Heart left ventricle (tissue), 16 donors: ENCODE results near the gene PDE11A. TPM values are rescaled to one million over a fixed set of nuclear protein-coding genes. Genes with fewer than 3 reads are reported as not detected.

Experiments
- ATAC-seq, 4 donors: fragments of 200-7000 bp; cut with Tn5 transposase; one replicate each; pipeline ENCODE4 v1.9.1; 2020 to 2022; ENCODE audit warnings: moderate library complexity in 4 of 4, mild to moderate bottlenecking in 3 of 4, moderate number of reproducible peaks in 1 of 4
- DNase-seq, 5 donors: peaks; one replicate each; pipeline ENCODE4 v3.0.0-alpha.2; 2020
- H3K27ac ChIP-seq, 12 donors: fragments of 200-600 bp; sonication (generic) in 4 of 12; one replicate each; pipeline versions ENCODE4 v1.5.0 to v1.8.0; 2016 to 2022; ENCODE audit warnings: mild to moderate bottlenecking in 2 of 12
- H3K27me3 ChIP-seq, 9 donors: fragments of 200-600 bp; sonication (generic) in 2 of 9; one replicate each; pipeline versions ENCODE4 v1.5.1 to v1.8.0; 2016 to 2022; ENCODE audit warnings: mild to moderate bottlenecking in 3 of 9
- H3K36me3 ChIP-seq, 9 donors: fragments of 200-600 bp; sonication (generic) in 2 of 9; one replicate each; pipeline versions ENCODE4 v1.5.0 to v1.8.0; 2018 to 2022; ENCODE audit warnings: mild to moderate bottlenecking in 2 of 9
- H3K4me1 ChIP-seq, 12 donors: fragments of 200-600 bp; sonication (generic) in 4 of 12; one replicate each; pipeline versions ENCODE4 v1.5.0 to v1.8.0; 2016 to 2022; ENCODE audit warnings: mild to moderate bottlenecking in 3 of 12
- H3K4me3 ChIP-seq, 12 donors: fragments of 200-600 bp; sonication (generic) in 4 of 12; one replicate each; pipeline versions ENCODE4 v1.5.0 to v1.8.0; 2017 to 2022; ENCODE audit warnings: mild to moderate bottlenecking in 9 of 12, moderate library complexity in 4 of 12
- H3K9me3 ChIP-seq, 12 donors: fragments of 200-600 bp; sonication (generic) in 4 of 12; one replicate each; pipeline versions ENCODE4 v1.5.0 to v1.8.0; 2016 to 2022; ENCODE audit warnings: mild to moderate bottlenecking in 1 of 12
- CTCF ChIP-seq, 12 donors: fragments of 200-600 bp; sonication (generic) in 4 of 12; IDR thresholded peaks; one replicate each; pipeline versions ENCODE4 v1.5.0 to v1.8.0; 2018 to 2022; ENCODE audit warnings: antibody characterized with exemption in 12 of 12, mild to moderate bottlenecking in 5 of 12
- POLR2A ChIP-seq, 2 donors: fragments of 450-650 bp; IDR thresholded peaks; one replicate each; pipeline ENCODE4 v1.6.1; 2017; ENCODE audit warnings: antibody characterized with exemption in 2 of 2, mild to moderate bottlenecking in 2 of 2, moderate library complexity in 2 of 2
- WGBS, 4 donors: extraction: QIAGEN DNeasy Blood & Tissue Kit in 2 of 4; methylation state at CpG; one replicate each; pipeline versions ENCODE4 v1.1.5 to v1.1.7; 2013 to 2018; 5-methylcytosine and 5-hydroxymethylcytosine counted together
- intact Hi-C, 10 donors: fragments of 100-400 bp; cut with DNase I; formaldehyde crosslinking; loops; one replicate each; pipeline versions ENCODE4 v1.11.1 to v1.14.2; 2022
- polyA plus RNA-seq, 2 donors: library from polyadenylated mRNA; stranded (reverse); fragments of 200-250 nt; gene quantifications; one replicate each; pipeline ENCODE4 v1.2.3, GENCODE V29; 2013
- total RNA-seq, 9 donors: library from RNA; depleted of rRNA in 2 of 9; stranded (reverse); fragments of >200 nt in 2 of 9; fragmentation: NEBNext Ultra II Directional in 3 of 9; extraction: Animal tissue kit (Norgen Biotek cat#: 25700) in 3 of 9; gene quantifications; one replicate each; pipeline versions ENCODE4 v1.1.0 to v1.2.4, GENCODE V29; 2016 to 2023
- donor health status: ischemic (EF 13 %, LVEDD 7.1; RV severe dilation, severe dysfunction).
- donor health status: healthy with polysubstance abuse.
- donor health status: DM: no; HTN: yes; CAD: no.
- donor health status: DM: no; HTN: no; CAD: no.
- donor health status: ischemic (EF 25% LVEDD 6.9; RV normal size, moderate dysfunction).
- donor health status: ischemic (EF 25% LVEDD 5.7; RV mildly dilated, moderate dysfunction).
- donor health status: healthy.
- donor health status: DM: yes; HTN: yes; CAD: no.
- donor health status: ischemic (EF 35%, LVEDD 5.7; RV mildly dilated, moderate dysfunction).
- donor health status: nonischemic (EF 11% LVEDD 7.7; RV severe dilation, severe dysfunction).
- donor health status: DM: yes; HTN: yes; CAD: no.
- donor health status: PGD.
- donor health status: ischemic (EF 29% LVEDD 5.4; RV normal size, mild dysfunction).
- donor health status: nonischemic (EF 23%, LVEDD 6.1; RV moderate dilation, normal function).

The PDE11A gene
- total and polyA plus RNA-seq, 11 donors, result 0.24 to 2.9 (median 0.88) TPM

GRCh38 chr2:177604271-177605065, 468.1 kb downstream of the PDE11A start:
- Histone ChIP-seq H3K4me1 (peaks cover 0 to 7% (median under 1%) of the 10 kb centered on the region in 12 donors), H3K9me3 (no peaks in the 10 kb centered on the region), H3K27ac (peak overlapping the region in 5 of 12 donors; percentile 1 to 22 (median 10)), H3K36me3 (no peaks in the 10 kb centered on the region), H3K4me3 (peak overlapping the region in 1 of 12 donors; percentile 9), H3K27me3 (no peaks in the 10 kb centered on the region)
- DNase-seq (peak in 1 of 5 donors; percentile 13), ATAC-seq (peak in 3 of 4 donors; percentile 39 to 78 (median 52))
- peak; percentile 47 to 76 (median 64) for TF ChIP-seq CTCF (IDR thresholded peaks at IDR 0.05)
- no peak for TF ChIP-seq POLR2A (IDR thresholded peaks at IDR 0.05)
- intact Hi-C loops, result loop anchor here (2.0 to 10.0 kb wide), 11 partner anchors 110 to 440 kb away; partner anchors contain the start of gene AGPS (in 1 of the 10)
- WGBS, 4 donors, result 40 to 53% (median 50%) methylated on average over 3 of the region's 3 CpGs

GRCh38 chr2:177603768-177604167, 468.8 kb downstream of the PDE11A start:
- 86 to 90% (median 87%) methylated on average over 3 of the region's 3 CpGs for WGBS, 4 donors
- Histone ChIP-seq H3K36me3 (no peaks in the 10 kb centered on the region), H3K4me1 (peaks cover 0 to 14% (median 7%) of the 10 kb centered on the region in 12 donors), H3K27ac (peak overlapping the region in 1 of 12 donors; percentile 4), H3K9me3 (no peaks in the 10 kb centered on the region), H3K4me3 (no peak overlapping the region), H3K27me3 (no peaks in the 10 kb centered on the region)
- intact Hi-C loops, result loop anchor here (2.0 to 10.0 kb wide), 11 partner anchors 109 to 439 kb away; partner anchors contain the start of gene AGPS (in 1 of the 10)
- TF ChIP-seq POLR2A (IDR thresholded peaks at IDR 0.05) (no peak), CTCF (IDR thresholded peaks at IDR 0.05) (no peak)
- DNase-seq, result no peak
- ATAC-seq, result no peak

- intact Hi-C loops, result loop anchor here (5.0 to 10.0 kb wide), 10 partner anchors 108 to 438 kb away; partner anchors contain the start of gene AGPS (in 1 of the 10)
- H3K27ac ChIP-seq, result no peak overlapping the region
- no peak overlapping the region for H3K4me3 ChIP-seq
- H3K9me3 ChIP-seq, result no peaks in the 10 kb centered on the region
- H3K27me3 ChIP-seq, result no peaks in the 10 kb centered on the region
- H3K4me1 ChIP-seq, result peaks cover 3 to 20% (median 13%) of the 10 kb centered on the region in 12 donors
- ATAC-seq (no peak), DNase-seq (no peak)
- 86 to 92% (median 88%) methylated on average over 5 of the region's 5 CpGs for WGBS, 4 donors
- no peaks in the 10 kb centered on the region for H3K36me3 ChIP-seq
- no peak for TF ChIP-seq CTCF (IDR thresholded peaks at IDR 0.05)
- TF ChIP-seq POLR2A (IDR thresholded peaks at IDR 0.05), result no peak
These were observed 469.4 kb downstream of the PDE11A start for GRCh38 chr2:177603181-177603580.

- H3K4me3 ChIP-seq, result no peak overlapping the region
- intact Hi-C loops, result loop anchor here (5.0 to 10.0 kb wide), 10 partner anchors 108 to 438 kb away; partner anchors contain the start of gene AGPS (in 1 of the 10)
- H3K9me3 ChIP-seq, result no peaks in the 10 kb centered on the region
- 75 to 82% (median 78%) methylated on average over 2 of the region's 2 CpGs for WGBS, 4 donors
- H3K4me1 ChIP-seq, result peaks cover 3 to 25% (median 18%) of the 10 kb centered on the region in 12 donors
- ATAC-seq (no peak), DNase-seq (no peak)
- no peak overlapping the region for H3K27ac ChIP-seq
- H3K36me3 ChIP-seq, result no peaks in the 10 kb centered on the region
- H3K27me3 ChIP-seq, result no peaks in the 10 kb centered on the region
- TF ChIP-seq POLR2A (IDR thresholded peaks at IDR 0.05), result no peak
- no peak for TF ChIP-seq CTCF (IDR thresholded peaks at IDR 0.05)
These were observed 469.9 kb downstream of the PDE11A start for GRCh38 chr2:177602611-177603164.
